ENCODE data around the gene GRIN2A. TPM values are rescaled to one million over a fixed set of nuclear protein-coding genes. Genes with fewer than 3 reads are reported as not detected.

The GRIN2A gene
- total RNA-seq, 4 donors from 2014 or later, result 0.19 to 0.56 (median 0.35) TPM

DNA sequence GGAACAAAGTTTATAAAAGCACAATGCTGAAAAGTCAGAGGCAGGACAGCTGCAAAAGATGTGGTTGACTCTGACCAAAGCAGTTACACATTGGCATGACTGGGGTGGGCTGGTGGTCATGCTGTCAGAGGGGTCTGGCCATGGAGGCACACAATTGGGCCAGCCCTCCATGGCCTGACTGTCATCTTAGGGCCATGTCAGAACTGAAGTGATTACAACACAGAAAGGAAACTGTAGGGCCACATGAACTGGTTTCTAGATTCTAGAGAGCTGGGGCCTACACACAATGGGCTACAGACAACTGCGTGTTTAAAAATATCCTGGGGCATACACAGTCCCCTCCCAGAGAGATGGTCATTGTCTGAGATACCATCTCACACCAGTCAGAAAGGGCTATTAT lies 380.6 kb downstream of the GRIN2A start:
- no peaks in the 10 kb centered on the region for H3K36me3 ChIP-seq
- no peaks in the 10 kb centered on the region for H3K4me1 ChIP-seq
- no peak overlapping the region for H3K4me3 ChIP-seq
- no peak for DNase-seq
- intact Hi-C loops (cut with DNase I), result no loop called here
- no peaks in the 10 kb centered on the region for H3K9me3 ChIP-seq
- TF ChIP-seq, protein P1, sequence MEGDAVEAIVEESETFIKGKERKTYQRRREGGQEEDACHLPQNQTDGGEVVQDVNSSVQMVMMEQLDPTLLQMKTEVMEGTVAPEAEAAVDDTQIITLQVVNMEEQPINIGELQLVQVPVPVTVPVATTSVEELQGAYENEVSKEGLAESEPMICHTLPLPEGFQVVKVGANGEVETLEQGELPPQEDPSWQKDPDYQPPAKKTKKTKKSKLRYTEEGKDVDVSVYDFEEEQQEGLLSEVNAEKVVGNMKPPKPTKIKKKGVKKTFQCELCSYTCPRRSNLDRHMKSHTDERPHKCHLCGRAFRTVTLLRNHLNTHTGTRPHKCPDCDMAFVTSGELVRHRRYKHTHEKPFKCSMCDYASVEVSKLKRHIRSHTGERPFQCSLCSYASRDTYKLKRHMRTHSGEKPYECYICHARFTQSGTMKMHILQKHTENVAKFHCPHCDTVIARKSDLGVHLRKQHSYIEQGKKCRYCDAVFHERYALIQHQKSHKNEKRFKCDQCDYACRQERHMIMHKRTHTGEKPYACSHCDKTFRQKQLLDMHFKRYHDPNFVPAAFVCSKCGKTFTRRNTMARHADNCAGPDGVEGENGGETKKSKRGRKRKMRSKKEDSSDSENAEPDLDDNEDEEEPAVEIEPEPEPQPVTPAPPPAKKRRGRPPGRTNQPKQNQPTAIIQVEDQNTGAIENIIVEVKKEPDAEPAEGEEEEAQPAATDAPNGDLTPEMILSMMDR (IDR thresholded peaks at IDR 0.05), result no peak
- TF ChIP-seq POLR2A (IDR thresholded peaks at IDR 0.05), result no peak
- WGBS, 2 donors, result 67 to 100% methylated on average over 1 of the region's 1 CpG
- no peak overlapping the region for H3K27ac ChIP-seq
- no peaks in the 10 kb centered on the region for H3K27me3 ChIP-seq

DNA sequence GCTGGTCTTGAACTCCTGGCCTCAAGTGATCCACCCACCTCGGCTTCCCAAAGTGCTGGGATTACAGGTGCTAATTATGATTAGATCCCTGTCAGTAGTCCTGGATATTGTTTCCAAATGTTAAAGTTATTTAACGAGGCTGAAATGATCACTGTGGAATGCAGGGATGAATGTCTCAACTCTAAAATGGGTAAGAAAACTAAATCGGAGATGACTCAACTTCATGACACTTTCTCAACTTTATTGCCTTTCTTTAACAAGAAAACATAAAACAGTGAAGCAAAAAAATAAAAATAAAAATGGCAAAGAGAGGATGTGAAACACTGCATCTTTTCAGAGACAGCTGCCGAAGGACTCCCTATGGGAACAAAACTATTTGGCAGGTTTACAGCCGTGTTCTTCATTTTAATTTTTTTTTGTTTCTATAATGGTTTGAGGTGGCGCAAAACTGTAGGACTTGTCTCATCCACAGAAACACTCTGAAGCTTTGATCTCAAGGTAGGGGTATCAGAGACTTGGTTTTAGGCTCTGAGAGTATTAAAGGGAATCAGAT lies 382.0 kb downstream of the GRIN2A start:
- no peaks in the 10 kb centered on the region for H3K4me1 ChIP-seq
- H3K9me3 ChIP-seq, result no peaks in the 10 kb centered on the region
- 78 to 79% methylated on average over 5 to 6 of the region's 6 CpGs for WGBS, 2 donors
- H3K4me3 ChIP-seq, result no peak overlapping the region
- TF ChIP-seq, protein P1 (IDR thresholded peaks at IDR 0.05), result no peak
- no peak for TF ChIP-seq POLR2A (IDR thresholded peaks at IDR 0.05)
- H3K27me3 ChIP-seq, result no peaks in the 10 kb centered on the region
- DNase-seq, result no peak
- H3K36me3 ChIP-seq, result no peaks in the 10 kb centered on the region
- no peak overlapping the region for H3K27ac ChIP-seq
- intact Hi-C loops (cut with DNase I), result no loop called here

DNA sequence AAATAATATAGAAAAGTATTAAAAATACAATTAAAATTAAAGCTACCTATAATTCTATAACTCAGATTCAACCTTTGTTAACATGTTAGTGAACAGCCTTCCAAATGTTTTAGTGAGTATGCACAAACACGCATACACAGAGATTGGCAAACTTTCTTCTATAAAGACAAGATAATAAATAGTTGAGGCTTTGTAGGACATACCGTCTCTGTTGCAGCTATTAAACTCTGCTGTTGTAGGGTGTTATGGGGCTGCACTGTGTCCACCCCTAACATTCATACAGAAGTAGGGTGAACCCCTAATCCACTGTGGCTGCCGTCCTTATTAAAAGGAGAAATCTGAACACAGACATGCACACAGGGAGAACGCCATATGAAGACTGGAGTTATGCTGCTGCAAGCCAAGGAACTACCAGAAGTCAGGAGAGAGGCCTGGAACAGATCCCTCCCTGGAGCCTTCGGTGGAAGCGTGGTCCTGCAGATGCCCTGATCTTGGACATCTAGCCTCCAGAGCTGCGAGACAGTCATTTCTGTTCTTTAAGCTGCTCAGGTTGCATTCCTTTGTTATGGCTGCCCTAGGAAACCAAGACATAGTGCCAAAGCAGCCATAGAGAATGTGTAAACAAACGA lies 383.2 kb downstream of the GRIN2A start:
- 64 to 73% methylated on average over 7 of the region's 8 CpGs for WGBS, 2 donors
- DNase-seq, result no peak
- Histone ChIP-seq H3K4me1 (no peaks in the 10 kb centered on the region), H3K4me3 (no peak overlapping the region), H3K27ac (no peak overlapping the region), H3K27me3 (no peaks in the 10 kb centered on the region), H3K9me3 (no peaks in the 10 kb centered on the region), H3K36me3 (no peaks in the 10 kb centered on the region)
- TF ChIP-seq POLR2A (IDR thresholded peaks at IDR 0.05), result no peak
- TF ChIP-seq, protein P1 (IDR thresholded peaks at IDR 0.05), result no peak
- intact Hi-C loops (cut with DNase I), result no loop called here

- 14 to 63% methylated on average over 1 of the region's 1 CpG for WGBS, 2 donors
- TF ChIP-seq, protein P1 (IDR thresholded peaks at IDR 0.05), result no peak
- TF ChIP-seq POLR2A (IDR thresholded peaks at IDR 0.05), result no peak
- Histone ChIP-seq H3K27ac (no peak overlapping the region), H3K27me3 (no peaks in the 10 kb centered on the region), H3K36me3 (no peaks in the 10 kb centered on the region), H3K9me3 (no peaks in the 10 kb centered on the region), H3K4me3 (no peak overlapping the region), H3K4me1 (no peaks in the 10 kb centered on the region)
- intact Hi-C loops (cut with DNase I), result no loop called here
- DNase-seq, result no peak
Measured at GRCh38 chr16:9798474-9798873, 383.8 kb downstream of the GRIN2A start.

GRCh38 chr16:9797306-9797705 lies 384.9 kb downstream of the GRIN2A start:
- no peak overlapping the region for H3K27ac ChIP-seq
- DNase-seq, result no peak
- H3K4me3 ChIP-seq, result no peak overlapping the region
- 13 to 39% methylated on average over 3 to 6 of the region's 6 CpGs for WGBS, 2 donors
- no peaks in the 10 kb centered on the region for H3K4me1 ChIP-seq
- no peaks in the 10 kb centered on the region for H3K36me3 ChIP-seq
- H3K9me3 ChIP-seq, result no peaks in the 10 kb centered on the region
- intact Hi-C loops (cut with DNase I), result no loop called here
- H3K27me3 ChIP-seq, result no peaks in the 10 kb centered on the region
- TF ChIP-seq POLR2A (IDR thresholded peaks at IDR 0.05), result no peak
- TF ChIP-seq, protein P1 (IDR thresholded peaks at IDR 0.05), result no peak
